ENCODE results near the gene PSD2. TPM values are rescaled to one million over a fixed set of nuclear protein-coding genes. Genes with fewer than 3 reads are reported as not detected.
A peak's percentile ranks its signal among the peaks of the same experiment; 100 is the strongest.

Gene PSD2
- total RNA-seq, 1 donor from 2014 or later, result 0.14 TPM

GRCh38 chr5:139877129-139877597 lies 81.6 kb downstream of the PSD2 start:
- Mint-ChIP-seq H3K9me3 (ENCODE audit: low read depth) (peaks cover 7% of the 10 kb centered on the region), H3K27me3 (no peaks in the 10 kb centered on the region), H3K4me1 (ENCODE audit: low read depth) (peaks cover 5% of the 10 kb centered on the region), H3K4me3 (ENCODE audit: low read depth) (no peak overlapping the region), H3K36me3 (ENCODE audit: insufficient read depth) (peaks cover 4% of the 10 kb centered on the region), H3K27ac (no peak overlapping the region)
- no peak for DNase-seq (ENCODE audit: low spot score, unreplicated experiment)
- no peak for TF ChIP-seq CTCF (IDR thresholded peaks at IDR 0.05; ENCODE audit: unreplicated experiment)

GRCh38 chr5:139878093-139878492 lies 82.5 kb downstream of the PSD2 start:
- peaks cover 7% of the 10 kb centered on the region for H3K9me3 Mint-ChIP-seq (ENCODE audit: low read depth)
- TF ChIP-seq CTCF (IDR thresholded peaks at IDR 0.05; ENCODE audit: unreplicated experiment), result no peak
- H3K4me1 Mint-ChIP-seq (ENCODE audit: low read depth), result peaks cover 5% of the 10 kb centered on the region
- H3K27ac Mint-ChIP-seq, result no peak overlapping the region
- no peaks in the 10 kb centered on the region for H3K27me3 Mint-ChIP-seq
- no peak for DNase-seq (ENCODE audit: low spot score, unreplicated experiment)
- no peak overlapping the region for H3K4me3 Mint-ChIP-seq (ENCODE audit: low read depth)
- H3K36me3 Mint-ChIP-seq (ENCODE audit: insufficient read depth), result peaks cover 4% of the 10 kb centered on the region

GRCh38 chr5:139880416-139881142 lies 85.0 kb downstream of the PSD2 start:
- H3K36me3 Mint-ChIP-seq (ENCODE audit: insufficient read depth), result peaks cover 2% of the 10 kb centered on the region
- no peak for DNase-seq (ENCODE audit: low spot score, unreplicated experiment)
- peaks cover 6% of the 10 kb centered on the region for H3K9me3 Mint-ChIP-seq (ENCODE audit: low read depth)
- H3K4me3 Mint-ChIP-seq (ENCODE audit: low read depth), result no peak overlapping the region
- no peaks in the 10 kb centered on the region for H3K27me3 Mint-ChIP-seq
- peaks cover 5% of the 10 kb centered on the region for H3K4me1 Mint-ChIP-seq (ENCODE audit: low read depth)
- TF ChIP-seq CTCF (IDR thresholded peaks at IDR 0.05; ENCODE audit: unreplicated experiment), result no peak
- H3K27ac Mint-ChIP-seq, result peak overlapping the region; percentile 54

GRCh38 chr5:139881143-139881733 lies 85.6 kb downstream of the PSD2 start:
- no peaks in the 10 kb centered on the region for H3K27me3 Mint-ChIP-seq
- H3K4me3 Mint-ChIP-seq (ENCODE audit: low read depth), result no peak overlapping the region
- no peak for DNase-seq (ENCODE audit: low spot score, unreplicated experiment)
- no peak for TF ChIP-seq CTCF (IDR thresholded peaks at IDR 0.05; ENCODE audit: unreplicated experiment)
- H3K36me3 Mint-ChIP-seq (ENCODE audit: insufficient read depth), result no peaks in the 10 kb centered on the region
- H3K27ac Mint-ChIP-seq, result no peak overlapping the region
- no peaks in the 10 kb centered on the region for H3K9me3 Mint-ChIP-seq (ENCODE audit: low read depth)
- H3K4me1 Mint-ChIP-seq (ENCODE audit: low read depth), result peaks cover 5% of the 10 kb centered on the region

- Mint-ChIP-seq H3K27me3 (no peaks in the 10 kb centered on the region), H3K9me3 (ENCODE audit: low read depth) (no peaks in the 10 kb centered on the region), H3K4me3 (ENCODE audit: low read depth) (no peak overlapping the region), H3K36me3 (ENCODE audit: insufficient read depth) (peaks cover under 1% of the 10 kb centered on the region), H3K27ac (no peak overlapping the region), H3K4me1 (ENCODE audit: low read depth) (peaks cover 5% of the 10 kb centered on the region)
- DNase-seq (ENCODE audit: low spot score, unreplicated experiment), result no peak
- TF ChIP-seq CTCF (IDR thresholded peaks at IDR 0.05; ENCODE audit: unreplicated experiment), result no peak
Observed at GRCh38 chr5:139882316-139882715, 86.7 kb downstream of the PSD2 start.
